ENCODE measurements around the gene PHPT1.
"Not testable (repeated sequence)": the region's sequence is repeated elsewhere in the genome, so short reads cannot be mapped to it uniquely, and the experiment has no call there.

PHPT1 gene

GRCh38 chr9:136823136-136824046 is 25.8 kb upstream of the PHPT1 start:
- DNase-seq, result no peak

- DNase-seq, result no peak
Measured at GRCh38 chr9:136824496-136825225, 24.5 kb upstream of the PHPT1 start.

GRCh38 chr9:136825295-136826187 is 23.7 kb upstream of the PHPT1 start:
- DNase-seq, result no peak

- no peak for DNase-seq
Measured at GRCh38 chr9:136826188-136826541, 23.0 kb upstream of the PHPT1 start.

- DNase-seq, result no peak
Measured at GRCh38 chr9:136826703-136827582, 22.3 kb upstream of the PHPT1 start.

- DNase-seq, result no peak
Measured at GRCh38 chr9:136827794-136828473, 21.3 kb upstream of the PHPT1 start.

- no peak for DNase-seq
Measured at GRCh38 chr9:136828474-136829140, 20.6 kb upstream of the PHPT1 start.

- no peak for DNase-seq
Measured at GRCh38 chr9:136829412-136829811, 19.8 kb upstream of the PHPT1 start.

GRCh38 chr9:136829981-136830885 is 19.0 kb upstream of the PHPT1 start:
- DNase-seq, result no peak

- no peak for DNase-seq
Measured at GRCh38 chr9:136831002-136831719, 18.0 kb upstream of the PHPT1 start.

GRCh38 chr9:136831720-136832104 is 17.5 kb upstream of the PHPT1 start:
- DNase-seq, result no peak

- DNase-seq, result no peak
Measured at GRCh38 chr9:136832581-136832980, 16.6 kb upstream of the PHPT1 start.

GRCh38 chr9:136833381-136834048 is 15.7 kb upstream of the PHPT1 start:
- DNase-seq, result not testable (repeated sequence)

GRCh38 chr9:136835162-136835931 is 13.9 kb upstream of the PHPT1 start:
- DNase-seq, result no peak

- no peak for DNase-seq
Measured at GRCh38 chr9:136835932-136836904, 13.0 kb upstream of the PHPT1 start.

GRCh38 chr9:136837146-136837855 is 11.9 kb upstream of the PHPT1 start:
- DNase-seq, result no peak
